Measurements from ENCODE around the gene BFSP2.

Gene BFSP2

DNA sequence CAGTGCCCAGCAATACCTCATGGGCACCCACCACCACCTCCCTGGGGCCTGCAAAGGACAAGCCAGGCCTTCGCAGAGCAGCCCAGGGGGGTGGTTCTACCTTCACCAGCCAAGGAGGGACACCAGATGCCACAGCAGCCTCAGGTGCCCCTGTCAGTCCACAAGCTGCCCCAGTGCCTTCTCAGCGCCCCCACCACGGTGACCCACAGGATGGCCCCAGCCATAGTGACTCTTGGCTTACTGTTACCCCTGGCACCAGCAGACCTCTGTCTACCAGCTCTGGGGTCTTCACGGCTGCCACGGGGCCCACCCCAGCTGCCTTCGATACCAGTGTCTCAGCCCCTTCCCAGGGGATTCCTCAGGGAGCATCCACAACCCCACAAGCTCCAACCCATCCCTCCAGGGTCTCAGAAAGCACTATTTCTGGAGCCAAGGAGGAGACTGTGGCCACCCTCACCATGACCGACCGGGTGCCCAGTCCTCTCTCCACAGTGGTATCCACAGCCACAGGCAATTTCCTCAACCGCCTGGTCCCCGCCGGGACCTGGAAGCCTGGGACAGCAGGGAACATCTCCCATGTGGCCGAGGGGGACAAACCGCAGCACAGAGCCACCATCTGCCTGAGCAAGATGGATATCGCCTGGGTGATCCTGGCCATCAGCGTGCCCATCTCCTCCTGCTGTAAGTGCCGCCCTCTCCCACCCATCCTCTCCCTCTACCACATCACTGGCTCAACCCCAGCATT is 19.2 kb upstream of the BFSP2 start:
- no peak overlapping the region for H3K4me3 ChIP-seq (ENCODE audit: low read length)
- DNase-seq (ENCODE audit: low read depth, low spot score): no peak

- DNase-seq (ENCODE audit: low read depth, low spot score): no peak
Measured at GRCh38 chr3:133381346-133382109, 18.3 kb upstream of the BFSP2 start.

GRCh38 chr3:133383175-133383574 is 16.7 kb upstream of the BFSP2 start:
- no peak for DNase-seq (ENCODE audit: low read depth, low spot score)
- H3K4me3 ChIP-seq (ENCODE audit: low read length): no peak overlapping the region

More at GRCh38 chr3:133381346-133382109, 18.3 kb upstream of the BFSP2 start:
- H3K4me3 ChIP-seq (ENCODE audit: low read length): no peak overlapping the region

DNA sequence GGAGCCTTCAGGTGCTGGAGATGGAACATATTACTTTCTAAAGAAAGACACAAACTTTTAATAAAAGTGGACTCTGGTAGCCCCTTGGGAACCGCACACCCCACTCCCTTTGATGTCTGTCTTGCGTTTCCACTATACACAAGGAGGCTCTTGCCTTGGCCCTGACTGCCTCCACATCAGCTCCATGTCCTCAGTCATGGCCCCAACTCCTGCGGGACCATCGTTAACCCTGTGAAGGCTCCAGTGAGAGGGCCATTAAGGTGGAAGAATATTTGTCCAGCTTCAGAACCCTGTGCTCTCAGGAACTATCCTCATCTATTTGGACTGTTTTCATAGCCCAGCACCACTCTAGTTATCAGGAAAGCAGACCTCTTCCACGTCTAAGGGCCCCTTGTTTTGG is 16.1 kb upstream of the BFSP2 start:
- no peak for DNase-seq (ENCODE audit: low read depth, low spot score)
- H3K4me3 ChIP-seq (ENCODE audit: low read length): no peak overlapping the region

DNA sequence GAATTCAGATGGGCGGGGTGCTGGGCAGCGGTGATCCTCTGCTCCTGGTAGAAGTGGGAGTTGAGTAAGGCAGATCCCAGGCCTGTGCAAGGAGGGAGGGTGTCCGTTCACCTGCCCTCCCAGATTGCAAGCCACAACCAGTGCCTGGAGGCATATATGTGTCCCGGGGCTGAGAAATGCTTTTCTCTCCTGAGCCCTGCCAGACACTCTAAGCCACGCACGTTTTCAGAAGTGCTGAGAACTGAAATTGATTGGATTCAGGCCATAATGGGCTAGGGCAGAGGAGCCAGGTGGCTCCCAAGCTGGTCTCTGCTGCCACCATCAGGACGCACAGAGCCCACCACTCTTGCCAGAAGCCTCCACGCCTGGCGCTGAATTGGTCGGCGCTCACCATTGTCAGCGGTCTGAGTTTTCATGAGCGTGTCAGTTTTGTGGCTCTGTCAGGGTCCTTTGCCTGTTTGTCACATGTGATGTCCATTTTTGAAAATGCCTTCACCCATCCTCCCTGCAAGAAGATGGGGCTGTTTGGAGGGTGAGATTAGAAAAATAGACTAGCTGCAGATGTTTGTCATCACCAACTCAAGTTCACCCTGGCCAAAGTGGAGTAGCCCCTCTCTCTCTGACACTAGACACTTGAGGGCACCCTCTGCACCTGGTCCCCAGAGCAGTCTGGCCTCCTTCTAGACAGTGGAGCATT is 15.4 kb upstream of the BFSP2 start:
- DNase-seq (ENCODE audit: low read depth, low spot score): peak; percentile 36
- no peak overlapping the region for H3K4me3 ChIP-seq (ENCODE audit: low read length)

DNA sequence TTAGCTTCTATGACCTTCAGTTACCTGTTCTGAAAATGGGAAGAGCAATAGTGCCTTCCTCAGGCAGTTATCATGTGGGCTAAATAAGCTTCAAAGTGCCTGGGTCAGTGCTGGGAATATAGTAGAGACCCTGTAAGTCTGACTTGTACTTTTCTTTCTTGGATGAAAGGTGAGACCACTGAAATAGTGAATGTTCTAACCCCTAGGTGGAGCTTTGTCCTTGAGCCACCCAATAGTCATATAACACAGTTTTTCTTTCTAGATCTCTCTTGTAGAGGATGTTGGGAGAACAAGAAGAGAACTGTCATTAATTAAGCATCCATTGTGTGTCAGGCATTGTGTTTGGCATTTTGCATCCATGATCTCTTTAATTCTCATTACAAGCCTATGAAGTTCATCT is 13.0 kb upstream of the BFSP2 start:
- H3K4me3 ChIP-seq (ENCODE audit: low read length): no peak overlapping the region
- DNase-seq (ENCODE audit: low read depth, low spot score): no peak

GRCh38 chr3:133387341-133387740 is 12.5 kb upstream of the BFSP2 start:
- no peak for DNase-seq (ENCODE audit: low read depth, low spot score)
- no peak overlapping the region for H3K4me3 ChIP-seq (ENCODE audit: low read length)

GRCh38 chr3:133388696-133389395 is 11.0 kb upstream of the BFSP2 start:
- DNase-seq (ENCODE audit: low read depth, low spot score): no peak
- no peak overlapping the region for H3K4me3 ChIP-seq (ENCODE audit: low read length)

DNA sequence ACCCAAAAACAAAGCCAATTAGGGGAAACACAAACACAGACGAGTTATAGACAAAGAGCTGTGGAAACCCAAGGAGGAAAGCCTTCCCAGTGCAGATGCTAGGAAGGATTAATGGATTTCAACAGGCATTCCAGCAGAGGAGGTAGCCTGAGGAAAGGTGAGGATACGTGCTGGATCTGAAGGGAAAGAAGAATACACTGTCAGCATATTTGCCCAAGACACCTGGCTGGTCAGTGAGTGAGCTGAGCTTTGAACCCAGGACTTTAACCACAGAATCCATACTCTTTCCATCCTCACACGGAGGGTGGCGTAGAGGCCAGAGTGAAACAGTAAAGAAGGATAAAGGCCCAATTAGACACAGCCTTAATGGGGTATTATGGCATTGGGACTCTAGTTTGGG is 9.1 kb upstream of the BFSP2 start:
- no peak overlapping the region for H3K4me3 ChIP-seq (ENCODE audit: low read length)
- DNase-seq (ENCODE audit: low read depth, low spot score): no peak

DNA sequence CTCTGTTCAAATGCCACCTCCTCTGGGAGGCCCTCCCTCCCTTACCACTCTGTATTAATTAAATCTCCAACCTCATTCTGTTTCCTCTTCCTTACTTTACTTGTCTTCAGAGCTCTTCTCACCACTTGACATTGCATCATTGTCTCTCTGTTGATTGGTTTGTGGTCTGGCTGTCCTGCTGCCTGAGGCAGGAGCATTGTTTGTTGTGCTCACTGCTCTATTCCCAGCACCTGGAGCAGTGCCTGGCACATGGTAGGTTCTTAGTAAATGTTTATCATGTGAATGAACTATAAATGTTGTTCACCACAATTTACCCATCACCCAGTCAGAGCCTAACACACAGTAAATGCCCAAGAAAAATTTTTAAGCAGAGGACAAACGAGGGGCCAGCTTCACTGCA is 6.7 kb upstream of the BFSP2 start:
- no peak overlapping the region for H3K4me3 ChIP-seq (ENCODE audit: low read length)
- no peak for DNase-seq (ENCODE audit: low read depth, low spot score)

DNA sequence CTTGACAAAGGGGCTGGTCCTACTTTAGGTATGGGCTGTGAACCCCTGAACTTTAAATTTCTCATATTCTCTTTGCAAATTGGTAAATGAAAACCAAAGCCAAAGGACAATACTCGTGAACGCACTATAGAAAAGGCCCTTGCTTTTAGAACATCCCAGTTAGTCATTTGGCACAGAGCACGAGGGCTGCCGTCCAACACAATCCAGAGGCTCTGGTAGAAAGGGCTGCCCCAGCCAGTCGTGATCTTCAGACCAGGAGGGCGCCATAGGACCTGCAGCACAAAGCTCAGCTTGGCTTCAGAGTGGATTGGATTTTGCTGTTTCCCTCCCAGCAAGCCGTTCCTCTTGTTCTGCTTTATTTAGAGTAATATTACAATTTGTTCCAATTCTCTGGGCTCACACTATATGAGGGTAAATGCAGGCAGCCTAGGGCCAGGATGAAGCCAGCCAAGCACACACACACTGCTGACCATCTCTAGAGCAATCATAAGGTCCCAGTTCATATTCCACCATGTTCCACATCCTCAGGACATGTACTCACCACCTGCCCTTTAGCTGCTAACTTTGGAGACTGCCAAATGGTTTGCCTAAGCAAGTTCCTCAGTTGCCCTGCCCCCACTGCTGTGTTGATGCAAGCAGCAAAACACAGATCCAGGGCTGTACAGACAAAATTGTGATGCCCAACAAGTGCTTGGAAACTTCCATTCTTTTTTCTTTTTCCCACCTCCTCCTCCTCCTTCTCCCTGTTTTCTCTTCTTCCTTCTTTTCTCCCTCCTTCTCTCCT is 6.0 kb upstream of the BFSP2 start:
- H3K4me3 ChIP-seq (ENCODE audit: low read length): no peak overlapping the region
- no peak for DNase-seq (ENCODE audit: low read depth, low spot score)

DNA sequence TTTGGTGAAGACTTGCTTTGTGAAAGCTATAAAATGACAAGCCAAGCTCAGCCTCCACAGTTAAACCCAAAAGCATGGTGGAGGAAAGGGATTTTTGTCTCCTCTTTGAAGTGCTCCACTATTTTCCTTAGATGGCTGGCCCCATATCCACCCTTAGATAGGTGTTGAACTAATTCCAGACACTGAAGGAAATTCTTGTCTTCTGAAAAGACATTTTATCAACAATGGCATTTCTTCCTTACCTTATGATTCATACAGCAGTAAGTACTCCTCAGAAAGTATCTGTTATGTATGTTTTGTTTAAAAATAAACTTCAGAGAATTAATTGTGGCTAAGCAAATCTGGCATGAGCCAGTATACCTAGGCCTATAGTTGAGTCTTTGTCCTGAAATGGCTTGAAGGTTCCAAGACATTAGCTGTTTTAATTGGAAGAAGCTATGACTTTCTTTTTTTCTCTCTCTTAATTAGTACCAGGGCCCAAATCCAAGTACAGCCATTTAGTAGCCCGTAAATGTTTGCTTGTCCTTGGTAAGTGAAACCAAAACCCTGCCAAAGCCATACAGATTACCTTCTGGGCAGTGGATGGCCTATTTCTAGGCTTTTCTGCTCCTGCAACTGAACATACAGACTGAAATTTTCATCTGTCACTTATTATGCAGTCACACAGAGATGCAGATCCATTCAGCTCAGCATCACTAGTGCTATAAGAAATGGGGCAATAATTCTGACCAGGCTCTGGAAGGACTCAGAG is 5.1 kb upstream of the BFSP2 start:
- no peak overlapping the region for H3K4me3 ChIP-seq (ENCODE audit: low read length)
- DNase-seq (ENCODE audit: low read depth, low spot score): no peak

GRCh38 chr3:133396906-133397305 is 3.0 kb upstream of the BFSP2 start:
- no peak for DNase-seq (ENCODE audit: low read depth, low spot score)
- no peak overlapping the region for H3K4me3 ChIP-seq (ENCODE audit: low read length)

GRCh38 chr3:133401374-133402135 is 1.7 kb downstream of the BFSP2 start:
- no peak for DNase-seq (ENCODE audit: low read depth, low spot score)
- H3K4me3 ChIP-seq (ENCODE audit: low read length): no peak overlapping the region

- no peak for DNase-seq (ENCODE audit: low read depth, low spot score)
- no peak overlapping the region for H3K4me3 ChIP-seq (ENCODE audit: low read length)
Measured at GRCh38 chr3:133404920-133405319, 5.1 kb downstream of the BFSP2 start.

DNA sequence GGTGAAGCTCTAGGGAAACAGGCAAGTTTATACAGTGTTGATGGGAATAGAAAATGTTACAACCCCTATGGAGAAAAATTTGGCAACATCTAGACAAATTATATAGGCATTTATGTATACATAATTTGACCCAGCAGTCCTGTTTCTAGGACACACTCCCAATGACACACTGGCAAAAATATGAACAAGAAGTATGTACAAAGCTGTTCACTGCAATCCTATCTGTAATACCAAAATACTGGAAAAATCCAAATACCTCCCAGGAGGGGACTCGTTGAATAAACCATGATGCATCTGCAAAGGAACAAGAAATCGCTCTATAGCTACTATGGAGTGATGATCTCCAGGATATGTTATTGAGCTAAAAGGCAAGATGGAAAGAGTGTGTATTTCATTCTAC is 8.5 kb downstream of the BFSP2 start:
- H3K4me3 ChIP-seq (ENCODE audit: low read length): no peak overlapping the region
- no peak for DNase-seq (ENCODE audit: low read depth, low spot score)

- H3K4me3 ChIP-seq (ENCODE audit: low read length): no peak overlapping the region
- DNase-seq (ENCODE audit: low read depth, low spot score): no peak
Measured at GRCh38 chr3:133408961-133409360, 9.1 kb downstream of the BFSP2 start.

Data from Jurkat, Clone E6-1 (cell line).